Sciatic nerve (tissue), 2 donors: ENCODE measurements around the gene CGNL1. TPM values are rescaled to one million over a fixed set of nuclear protein-coding genes. Genes with fewer than 3 reads are reported as not detected.

Experiments
- ATAC-seq: fragments of 200-7000 bp; cut with Tn5 transposase; one replicate; pipeline ENCODE4 v1.9.1; 2020; ENCODE audit warnings: mild to moderate bottlenecking, moderate library complexity
- DNase-seq: peaks from one replicate; pipeline ENCODE4 v3.0.0-alpha.2; 2020; ENCODE audit warnings: low spot score
- intact Hi-C: fragments of 100-400 bp; cut with DNase I; formaldehyde crosslinking; loops from one replicate; pipeline ENCODE4 v1.14.2; 2022
- total RNA-seq: library from RNA; stranded (reverse); fragmentation: NEBNext Ultra II Directional; extraction: Animal tissue kit (Norgen Biotek cat#: 25700); gene quantifications from one replicate; pipeline ENCODE4 v1.2.1, GENCODE V29; 2021
- donor health status: DM: no; HTN: no; CAD: no.
- donor health status: DM: no; HTN: no; CAD: no.

The CGNL1 gene
- total RNA-seq, 1 donor from 2014 or later = 38.1 TPM

GRCh38 chr15:57439128-57440027 is 63.1 kb downstream of the CGNL1 start:
- intact Hi-C loops = no loop called here
- DNase-seq = no peak
- ATAC-seq = no peak

- ATAC-seq (peak; percentile 57), DNase-seq (no peak)
- intact Hi-C loops = no loop called here
Measured at GRCh38 chr15:57440167-57440566, 63.9 kb downstream of the CGNL1 start.

- no peak for DNase-seq
- peak; percentile 60 for ATAC-seq
- intact Hi-C loops = no loop called here
Measured at GRCh38 chr15:57440799-57441198, 64.5 kb downstream of the CGNL1 start.

- no peak for ATAC-seq
- intact Hi-C loops = no loop called here
- DNase-seq = no peak
Measured at GRCh38 chr15:57442335-57442734, 66.0 kb downstream of the CGNL1 start.

GRCh38 chr15:57443486-57443885 is 67.2 kb downstream of the CGNL1 start:
- ATAC-seq (no peak), DNase-seq (no peak)
- intact Hi-C loops = no loop called here

GRCh38 chr15:57444877-57445513 is 68.7 kb downstream of the CGNL1 start:
- no peak for DNase-seq
- intact Hi-C loops = no loop called here
- ATAC-seq = peak; percentile 21

GRCh38 chr15:57445872-57446271 is 69.6 kb downstream of the CGNL1 start:
- ATAC-seq (no peak), DNase-seq (no peak)
- intact Hi-C loops = no loop called here

- ATAC-seq (no peak), DNase-seq (no peak)
- intact Hi-C loops = no loop called here
Measured at GRCh38 chr15:57446393-57446792, 70.1 kb downstream of the CGNL1 start.

- ATAC-seq = no peak
- intact Hi-C loops = no loop called here
- no peak for DNase-seq
Measured at GRCh38 chr15:57451555-57451954, 75.2 kb downstream of the CGNL1 start.

- DNase-seq (no peak), ATAC-seq (no peak)
- intact Hi-C loops = no loop called here
Measured at GRCh38 chr15:57452090-57452754, 75.9 kb downstream of the CGNL1 start.

- intact Hi-C loops = no loop called here
- no peak for DNase-seq
- no peak for ATAC-seq
Measured at GRCh38 chr15:57455929-57456328, 79.6 kb downstream of the CGNL1 start.

GRCh38 chr15:57456559-57456958 is 80.3 kb downstream of the CGNL1 start:
- DNase-seq = no peak
- no peak for ATAC-seq
- intact Hi-C loops = no loop called here

- DNase-seq = no peak
- no peak for ATAC-seq
- intact Hi-C loops = no loop called here
Measured at GRCh38 chr15:57457726-57458125, 81.4 kb downstream of the CGNL1 start.

GRCh38 chr15:57458356-57458781 is 82.1 kb downstream of the CGNL1 start:
- ATAC-seq (no peak), DNase-seq (no peak)
- intact Hi-C loops = no loop called here

- ATAC-seq = no peak
- DNase-seq = no peak
- intact Hi-C loops = no loop called here
Measured at GRCh38 chr15:57460208-57460816, 84.0 kb downstream of the CGNL1 start.

- DNase-seq (no peak), ATAC-seq (peak; percentile 31)
- intact Hi-C loops = no loop called here
Measured at GRCh38 chr15:57461541-57461940, 85.2 kb downstream of the CGNL1 start.

GRCh38 chr15:57462381-57462780 is 86.1 kb downstream of the CGNL1 start:
- intact Hi-C loops = no loop called here
- DNase-seq (no peak), ATAC-seq (peak; percentile 54)

GRCh38 chr15:57463360-57463759 is 87.1 kb downstream of the CGNL1 start:
- ATAC-seq = no peak
- no peak for DNase-seq
- intact Hi-C loops = no loop called here

- no peak for DNase-seq
- ATAC-seq = no peak
- intact Hi-C loops = no loop called here
Measured at GRCh38 chr15:57464480-57464879, 88.2 kb downstream of the CGNL1 start.

GRCh38 chr15:57468486-57468885 is 92.2 kb downstream of the CGNL1 start:
- intact Hi-C loops = no loop called here
- DNase-seq (no peak), ATAC-seq (no peak)
